Measurements from ENCODE around the gene ZNF487. TPM values are rescaled to one million over a fixed set of nuclear protein-coding genes. Genes with fewer than 3 reads are reported as not detected.

The ZNF487 gene
- total RNA-seq, 1 experiment from 2014 or later = 4.0 TPM

DNA sequence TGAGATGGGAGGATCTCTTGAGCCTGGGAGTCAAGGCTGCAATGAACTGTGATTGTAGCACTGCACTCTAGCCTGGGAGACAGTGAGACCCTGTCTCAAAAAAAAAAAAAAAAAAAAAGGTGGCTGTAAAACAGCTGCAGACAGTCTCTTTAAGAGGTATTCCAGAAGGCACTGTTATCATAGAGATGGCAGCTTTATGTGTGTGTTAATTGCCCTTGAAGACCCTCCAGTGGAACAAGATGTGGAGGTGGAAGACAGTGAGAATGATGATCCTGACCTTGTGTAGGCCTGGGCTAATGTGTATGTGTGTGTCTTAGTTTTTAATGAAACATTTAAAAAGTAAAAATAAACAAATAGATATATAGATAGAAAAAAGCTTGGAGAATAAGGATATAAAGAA, 66.0 kb downstream of the ZNF487 start:
- no peak overlapping the region for H3K27ac ChIP-seq (ENCODE audit: low read depth, low read length)
- H3K4me3 ChIP-seq (replicated peaks in 1 of 2; ENCODE audit: low read depth in 1 of 2, low read length in 2 of 2) = no peak overlapping the region
- no peaks in the 10 kb centered on the region for H3K9me3 ChIP-seq (ENCODE audit: control insufficient read depth in 1 of 2, insufficient read depth in 1 of 2, low read depth in 1 of 2, low read length in 2 of 2)
- no peak overlapping the region for H3K9ac ChIP-seq (ENCODE audit: low read length)
- RAD21 ChIA-PET (ENCODE audit: low non-redundant PET in 1 of 2, low total read pairs in 2 of 2, uncharacterized antibody in 2 of 2, unreplicated experiment in 2 of 2) = no interaction called here
- no TSS peak for BruUV-seq (replicated peaks)
- H2AFZ ChIP-seq (ENCODE audit: low read depth, low read length, poor library complexity, severe bottlenecking) = no peak overlapping the region
- ATAC-seq (no peak), DNase-seq (ENCODE audit: low read depth, low spot score) (no peak)
- no peaks in the 10 kb centered on the region for H3K27me3 ChIP-seq (ENCODE audit: insufficient read depth, low read length)
- H3K9me2 ChIP-seq (ENCODE audit: insufficient read depth) = no peaks in the 10 kb centered on the region
- no peak overlapping the region for H3K4me2 ChIP-seq (ENCODE audit: low read length)
- no peaks in the 10 kb centered on the region for H4K20me1 ChIP-seq (ENCODE audit: insufficient read depth)
- CTCF ChIA-PET = no interaction called here
- intact Hi-C loops (cut with micrococcal nuclease) = no loop called here
- POLR2A ChIA-PET = no interaction called here
- no peaks in the 10 kb centered on the region for H3K4me1 ChIP-seq (ENCODE audit: control insufficient read depth in 1 of 2, insufficient read depth in 2 of 2, low read length in 2 of 2)
- TF ChIP-seq, protein P1, sequence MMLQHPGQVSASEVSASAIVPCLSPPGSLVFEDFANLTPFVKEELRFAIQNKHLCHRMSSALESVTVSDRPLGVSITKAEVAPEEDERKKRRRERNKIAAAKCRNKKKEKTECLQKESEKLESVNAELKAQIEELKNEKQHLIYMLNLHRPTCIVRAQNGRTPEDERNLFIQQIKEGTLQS (IDR thresholded peaks at IDR 0.05) = no peak
- TF ChIP-seq POLR2A (IDR thresholded peaks at IDR 0.05; ENCODE audit: borderline replicate concordance, extremely low read depth, insufficient read depth, insufficient read length) = no peak
- TF ChIP-seq EZH2phosphoT487 (IDR thresholded peaks at IDR 0.05; ENCODE audit: borderline replicate concordance) = no peak
- TF ChIP-seq, protein P2, sequence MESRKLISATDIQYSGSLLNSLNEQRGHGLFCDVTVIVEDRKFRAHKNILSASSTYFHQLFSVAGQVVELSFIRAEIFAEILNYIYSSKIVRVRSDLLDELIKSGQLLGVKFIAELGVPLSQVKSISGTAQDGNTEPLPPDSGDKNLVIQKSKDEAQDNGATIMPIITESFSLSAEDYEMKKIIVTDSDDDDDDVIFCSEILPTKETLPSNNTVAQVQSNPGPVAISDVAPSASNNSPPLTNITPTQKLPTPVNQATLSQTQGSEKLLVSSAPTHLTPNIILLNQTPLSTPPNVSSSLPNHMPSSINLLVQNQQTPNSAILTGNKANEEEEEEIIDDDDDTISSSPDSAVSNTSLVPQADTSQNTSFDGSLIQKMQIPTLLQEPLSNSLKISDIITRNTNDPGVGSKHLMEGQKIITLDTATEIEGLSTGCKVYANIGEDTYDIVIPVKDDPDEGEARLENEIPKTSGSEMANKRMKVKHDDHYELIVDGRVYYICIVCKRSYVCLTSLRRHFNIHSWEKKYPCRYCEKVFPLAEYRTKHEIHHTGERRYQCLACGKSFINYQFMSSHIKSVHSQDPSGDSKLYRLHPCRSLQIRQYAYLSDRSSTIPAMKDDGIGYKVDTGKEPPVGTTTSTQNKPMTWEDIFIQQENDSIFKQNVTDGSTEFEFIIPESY (IDR thresholded peaks at IDR 0.05; ENCODE audit: extremely low read depth, insufficient replicate concordance, low read length) = no peak
- no peak for TF ChIP-seq SIN3A (IDR thresholded peaks at IDR 0.05; ENCODE audit: low read depth)
- no peak for TF ChIP-seq EZH2 (IDR thresholded peaks at IDR 0.05)
- no peak for TF ChIP-seq POLR2AphosphoS5 (IDR thresholded peaks at IDR 0.05; ENCODE audit: low read depth, low read length)
- TF ChIP-seq SP1 (IDR thresholded peaks at IDR 0.05; ENCODE audit: low read depth) = no peak
- TF ChIP-seq, protein P3, sequence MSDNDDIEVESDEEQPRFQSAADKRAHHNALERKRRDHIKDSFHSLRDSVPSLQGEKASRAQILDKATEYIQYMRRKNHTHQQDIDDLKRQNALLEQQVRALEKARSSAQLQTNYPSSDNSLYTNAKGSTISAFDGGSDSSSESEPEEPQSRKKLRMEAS (IDR thresholded peaks at IDR 0.05) = no peak
- TF ChIP-seq, protein P4, sequence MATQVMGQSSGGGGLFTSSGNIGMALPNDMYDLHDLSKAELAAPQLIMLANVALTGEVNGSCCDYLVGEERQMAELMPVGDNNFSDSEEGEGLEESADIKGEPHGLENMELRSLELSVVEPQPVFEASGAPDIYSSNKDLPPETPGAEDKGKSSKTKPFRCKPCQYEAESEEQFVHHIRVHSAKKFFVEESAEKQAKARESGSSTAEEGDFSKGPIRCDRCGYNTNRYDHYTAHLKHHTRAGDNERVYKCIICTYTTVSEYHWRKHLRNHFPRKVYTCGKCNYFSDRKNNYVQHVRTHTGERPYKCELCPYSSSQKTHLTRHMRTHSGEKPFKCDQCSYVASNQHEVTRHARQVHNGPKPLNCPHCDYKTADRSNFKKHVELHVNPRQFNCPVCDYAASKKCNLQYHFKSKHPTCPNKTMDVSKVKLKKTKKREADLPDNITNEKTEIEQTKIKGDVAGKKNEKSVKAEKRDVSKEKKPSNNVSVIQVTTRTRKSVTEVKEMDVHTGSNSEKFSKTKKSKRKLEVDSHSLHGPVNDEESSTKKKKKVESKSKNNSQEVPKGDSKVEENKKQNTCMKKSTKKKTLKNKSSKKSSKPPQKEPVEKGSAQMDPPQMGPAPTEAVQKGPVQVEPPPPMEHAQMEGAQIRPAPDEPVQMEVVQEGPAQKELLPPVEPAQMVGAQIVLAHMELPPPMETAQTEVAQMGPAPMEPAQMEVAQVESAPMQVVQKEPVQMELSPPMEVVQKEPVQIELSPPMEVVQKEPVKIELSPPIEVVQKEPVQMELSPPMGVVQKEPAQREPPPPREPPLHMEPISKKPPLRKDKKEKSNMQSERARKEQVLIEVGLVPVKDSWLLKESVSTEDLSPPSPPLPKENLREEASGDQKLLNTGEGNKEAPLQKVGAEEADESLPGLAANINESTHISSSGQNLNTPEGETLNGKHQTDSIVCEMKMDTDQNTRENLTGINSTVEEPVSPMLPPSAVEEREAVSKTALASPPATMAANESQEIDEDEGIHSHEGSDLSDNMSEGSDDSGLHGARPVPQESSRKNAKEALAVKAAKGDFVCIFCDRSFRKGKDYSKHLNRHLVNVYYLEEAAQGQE (IDR thresholded peaks at IDR 0.05; ENCODE audit: low read depth) = no peak
- H3K79me2 ChIP-seq (ENCODE audit: insufficient read depth, low read length) = no peaks in the 10 kb centered on the region
- no peaks in the 10 kb centered on the region for H3K36me3 ChIP-seq (ENCODE audit: control insufficient read depth in 1 of 2, insufficient read depth in 2 of 2, low read length in 2 of 2)

Data from HCT116 (cell line).